Kidney capillary endothelial cell (primary cell): ENCODE data around the gene ASIC3.
A peak's percentile ranks its signal among the peaks of the same experiment; 100 is the strongest.
"Not testable (repeated sequence)": the region's sequence is repeated elsewhere in the genome, so short reads cannot be mapped to it uniquely, and the experiment has no call there.

ENCODE experiments used
- DNase-seq: peaks from one replicate; pipeline ENCODE4 v3.0.0-alpha.2; 2018; ENCODE audit warnings: low spot score

ASIC3 gene

GRCh38 chr7:151032936-151033863 lies 15.1 kb upstream of the ASIC3 start:
- DNase-seq, result no peak

DNA sequence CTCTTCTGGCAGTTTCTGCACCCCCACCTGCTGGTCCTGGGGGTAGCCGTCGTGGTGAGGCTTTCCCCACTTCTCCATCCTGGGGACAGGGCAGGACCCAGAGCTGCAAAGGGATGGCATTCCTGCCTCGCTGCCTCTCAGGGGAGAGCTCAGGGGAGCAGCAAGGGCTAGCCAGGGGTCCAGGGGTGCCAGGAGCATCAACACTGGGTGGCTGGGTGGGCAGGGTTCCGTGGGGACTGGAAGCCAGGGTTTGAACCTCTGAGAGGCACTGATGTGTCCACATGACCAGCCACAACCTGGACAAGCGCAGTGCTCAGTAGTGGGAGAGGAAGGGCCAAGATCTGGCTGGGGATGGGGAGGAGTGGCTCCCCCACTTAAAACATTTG lies 14.5 kb upstream of the ASIC3 start:
- DNase-seq, result no peak

DNA sequence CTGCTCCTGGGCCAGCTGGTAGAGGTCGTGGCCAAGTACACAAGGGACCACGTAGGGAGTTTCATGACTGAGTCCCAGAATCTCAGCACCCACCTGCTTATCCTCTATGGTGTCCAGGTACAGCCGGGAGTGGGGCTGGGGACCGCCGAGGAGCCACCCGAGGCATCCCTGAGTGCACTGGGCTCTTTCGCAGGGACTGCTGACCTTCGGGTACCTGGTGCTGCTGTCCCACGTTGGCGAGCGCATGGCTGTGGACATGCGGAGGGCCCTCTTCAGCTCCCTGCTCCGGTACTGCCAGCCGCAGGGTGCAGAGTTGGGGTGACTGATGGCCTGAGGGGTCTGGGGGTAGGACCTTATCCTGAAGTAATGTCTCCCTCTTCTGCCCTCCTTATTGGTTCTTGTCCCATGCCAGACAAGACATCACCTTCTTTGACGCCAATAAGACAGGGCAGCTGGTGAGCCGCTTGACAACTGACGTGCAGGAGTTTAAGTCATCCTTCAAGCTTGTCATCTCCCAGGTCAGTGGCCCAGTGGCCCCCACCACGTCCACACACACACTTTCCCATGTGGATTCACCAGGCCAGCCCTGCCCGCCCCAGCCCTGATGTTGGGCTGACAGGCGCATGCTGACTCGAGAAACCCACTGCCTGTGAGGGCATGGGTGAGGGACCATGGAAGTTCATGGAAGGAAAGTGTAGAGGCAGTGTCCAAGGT lies 13.9 kb upstream of the ASIC3 start:
- no peak for DNase-seq

DNA sequence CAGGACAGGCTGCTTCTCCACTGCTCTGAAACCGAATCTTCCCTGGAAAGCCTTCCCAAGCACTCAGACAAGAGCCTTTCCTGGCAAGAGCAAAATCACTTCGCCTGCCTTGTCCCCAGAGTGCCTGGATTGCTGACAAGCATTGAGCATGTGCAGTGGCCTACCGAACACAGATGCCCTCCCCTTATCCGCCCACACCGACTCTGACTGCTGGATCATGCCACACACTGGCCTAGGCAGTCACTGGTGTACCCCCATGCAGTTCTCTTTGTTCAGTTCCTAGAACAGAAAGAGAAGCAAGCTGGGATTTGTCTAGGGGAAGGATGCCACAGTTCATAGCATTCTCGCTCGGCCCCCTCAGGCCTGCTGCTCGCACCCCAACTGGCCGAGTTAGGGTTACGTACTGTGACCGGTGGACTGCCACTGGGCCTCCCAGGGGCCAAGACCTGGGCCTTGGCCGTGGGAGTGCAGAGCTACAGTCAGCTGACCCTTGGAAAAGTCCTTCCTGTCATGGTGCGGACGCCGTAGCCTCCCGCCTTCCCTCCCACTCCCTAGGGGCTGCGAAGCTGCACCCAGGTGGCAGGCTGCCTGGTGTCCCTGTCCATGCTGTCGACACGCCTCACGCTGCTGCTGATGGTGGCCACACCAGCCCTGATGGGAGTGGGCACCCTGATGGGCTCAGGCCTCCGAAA lies 13.2 kb upstream of the ASIC3 start:
- no peak for DNase-seq

GRCh38 chr7:151035902-151036301 lies 12.4 kb upstream of the ASIC3 start:
- no peak for DNase-seq

DNA sequence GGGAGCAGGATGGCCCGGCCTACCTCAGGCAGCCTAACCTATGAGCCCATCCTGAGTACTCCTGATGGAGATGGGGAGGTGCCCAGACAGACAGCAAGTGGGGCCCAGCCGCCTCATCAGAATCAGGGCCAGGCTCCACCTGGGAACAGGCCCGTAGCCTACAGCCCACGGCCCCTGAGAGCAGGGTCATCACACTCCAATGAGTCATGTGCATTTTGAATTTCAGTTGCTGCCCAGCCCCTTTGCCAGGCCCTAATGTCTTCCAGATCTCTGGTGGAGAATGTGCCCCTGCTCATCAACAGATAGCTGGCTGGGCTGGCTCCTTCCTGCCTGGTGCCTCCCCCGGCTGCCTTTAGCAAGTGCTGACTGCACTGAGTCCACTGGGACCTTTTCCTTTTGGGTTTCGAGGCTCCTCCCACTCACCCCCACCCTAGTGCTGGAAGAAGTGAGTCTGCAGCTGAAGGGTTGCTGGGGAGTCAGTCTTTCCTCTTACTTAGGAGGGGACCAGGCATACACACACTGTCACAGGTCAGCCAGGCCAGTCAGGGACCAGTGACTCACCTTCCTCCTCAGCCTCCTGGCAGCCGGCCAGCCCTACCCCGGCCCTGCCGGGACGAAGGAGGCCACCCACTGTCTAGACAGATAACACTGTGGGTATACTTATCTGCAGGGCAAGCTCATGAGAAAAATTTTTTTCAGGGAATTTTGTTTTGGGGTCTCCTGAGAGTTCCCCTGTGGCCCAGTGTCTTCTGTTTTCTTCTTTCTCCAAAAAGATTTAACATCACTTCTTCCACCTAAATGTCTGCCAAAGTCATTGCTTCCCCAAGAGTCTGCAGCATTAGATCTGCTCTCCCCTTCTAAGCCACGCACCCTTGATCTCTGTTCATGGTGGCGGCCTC lies 9.1 kb upstream of the ASIC3 start:
- peak; percentile 100 for DNase-seq

- no peak for DNase-seq
Observed at GRCh38 chr7:151039850-151040548, 8.3 kb upstream of the ASIC3 start.

- DNase-seq, result no peak
Observed at GRCh38 chr7:151040616-151041375, 7.5 kb upstream of the ASIC3 start.

- DNase-seq, result not testable (repeated sequence)
Observed at GRCh38 chr7:151043449-151043848, 4.9 kb upstream of the ASIC3 start.

- no peak for DNase-seq
Observed at GRCh38 chr7:151043959-151044358, 4.4 kb upstream of the ASIC3 start.

GRCh38 chr7:151045262-151045661 lies 3.1 kb upstream of the ASIC3 start:
- DNase-seq, result no peak

DNA sequence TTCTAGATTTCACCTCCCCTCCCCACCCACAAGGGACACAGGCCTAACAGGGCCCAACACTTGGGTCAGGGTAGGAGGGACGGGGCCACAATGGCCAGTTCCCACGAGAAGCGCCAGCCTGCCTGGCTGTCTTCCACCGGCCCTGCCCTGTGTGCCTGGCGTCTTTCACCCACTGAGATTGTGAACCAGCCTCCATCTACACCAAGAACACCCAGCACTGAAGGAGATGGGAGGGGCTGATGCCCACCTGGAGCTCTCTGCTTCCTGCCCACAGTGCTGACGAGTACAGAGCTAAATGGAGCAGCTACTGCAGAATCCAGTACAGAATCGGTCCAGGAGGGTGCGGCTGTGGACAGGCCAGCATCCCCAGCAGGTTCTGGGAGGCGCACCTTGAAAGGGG lies 2.4 kb upstream of the ASIC3 start:
- DNase-seq, result no peak

- no peak for DNase-seq
Observed at GRCh38 chr7:151046603-151047573, 1.4 kb upstream of the ASIC3 start.

DNA sequence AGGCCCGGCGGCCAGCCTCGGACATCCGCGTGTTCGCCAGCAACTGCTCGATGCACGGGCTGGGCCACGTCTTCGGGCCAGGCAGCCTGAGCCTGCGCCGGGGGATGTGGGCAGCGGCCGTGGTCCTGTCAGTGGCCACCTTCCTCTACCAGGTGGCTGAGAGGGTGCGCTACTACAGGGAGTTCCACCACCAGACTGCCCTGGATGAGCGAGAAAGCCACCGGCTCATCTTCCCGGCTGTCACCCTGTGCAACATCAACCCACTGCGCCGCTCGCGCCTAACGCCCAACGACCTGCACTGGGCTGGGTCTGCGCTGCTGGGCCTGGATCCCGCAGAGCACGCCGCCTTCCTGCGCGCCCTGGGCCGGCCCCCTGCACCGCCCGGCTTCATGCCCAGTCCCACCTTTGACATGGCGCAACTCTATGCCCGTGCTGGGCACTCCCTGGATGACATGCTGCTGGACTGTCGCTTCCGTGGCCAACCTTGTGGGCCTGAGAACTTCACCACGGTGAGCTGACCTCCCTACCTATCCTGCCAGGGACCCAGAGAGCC lies 656 bp downstream of the ASIC3 start:
- no peak for DNase-seq

- DNase-seq, result peak; percentile 62
Observed at GRCh38 chr7:151051108-151051507, 2.8 kb downstream of the ASIC3 start.

- DNase-seq, result no peak
Observed at GRCh38 chr7:151053096-151053495, 4.8 kb downstream of the ASIC3 start.

- DNase-seq, result no peak
Observed at GRCh38 chr7:151053751-151054150, 5.4 kb downstream of the ASIC3 start.

GRCh38 chr7:151056283-151056665 lies 7.9 kb downstream of the ASIC3 start:
- DNase-seq, result no peak
